CD4-positive, CD25-positive, alpha-beta regulatory T cell (primary cell): ENCODE measurements around the gene ICA1. TPM values are rescaled to one million over a fixed set of nuclear protein-coding genes. Genes with fewer than 3 reads are reported as not detected.

Source experiments
- ATAC-seq, 2 donors: fragments of 150-1000 bp; cut with Tn5 transposase; one replicate each; pipeline ENCODE4 v1.10.0; 2021; ENCODE audit warnings: low read depth in 2 of 2, moderate number of reproducible peaks in 2 of 2, moderate library complexity in 1 of 2
- DNase-seq, 3 donors: peaks; one replicate each; pipeline versions ENCODE4 v3.0.0 to v3.0.0-alpha.2; 2012 to 2022; ENCODE audit warnings: mixed read lengths in 1 of 3
- H3K27ac ChIP-seq: one replicate; pipeline ENCODE4 v1.7.0; 2013; ENCODE audit warnings: mild to moderate bottlenecking, low read length; ENCODE audit not compliant: insufficient read depth, poor library complexity, severe bottlenecking
- H3K27me3 ChIP-seq: one replicate; pipeline ENCODE4 v1.7.0; 2013; ENCODE audit warnings: low read length; ENCODE audit not compliant: control insufficient read depth, insufficient read depth
- H3K36me3 ChIP-seq: one replicate; pipeline ENCODE4 v1.7.0; 2013; ENCODE audit warnings: mild to moderate bottlenecking, low read length, moderate library complexity; ENCODE audit not compliant: control insufficient read depth, insufficient read depth
- H3K4me1 ChIP-seq: 2 replicates; pipeline ENCODE4 v1.7.0; 2013; ENCODE audit warnings: mild to moderate bottlenecking, low read length; ENCODE audit not compliant: insufficient read depth, control insufficient read depth, poor library complexity, severe bottlenecking
- H3K4me3 ChIP-seq: one replicate; pipeline ENCODE4 v1.7.0; 2013; ENCODE audit warnings: low read depth, mild to moderate bottlenecking, low read length, moderate library complexity
- H3K9me3 ChIP-seq, 2 experiments: 1 replicate in 1 of 2; 2 replicates in 1 of 2; pipeline ENCODE4 v1.7.0; 2013; ENCODE audit warnings: low read length in 2 of 2, mild to moderate bottlenecking in 1 of 2, moderate library complexity in 1 of 2; ENCODE audit not compliant: control insufficient read depth in 2 of 2
- H3K27ac Mint-ChIP-seq, 3 donors: one replicate each; pipeline ENCODE4 v1.8.0; 2020 to 2022; ENCODE audit warnings: mild to moderate bottlenecking in 3 of 3, mixed read lengths in 3 of 3, moderate library complexity in 2 of 3
- H3K27me3 Mint-ChIP-seq: one replicate; pipeline ENCODE4 v1.8.0; 2022; ENCODE audit warnings: mild to moderate bottlenecking, mixed read lengths
- H3K36me3 Mint-ChIP-seq: one replicate; pipeline ENCODE4 v1.8.0; 2020; ENCODE audit warnings: mixed read lengths
- H3K4me1 Mint-ChIP-seq, 4 donors: one replicate each; pipeline ENCODE4 v1.8.0; 2020 to 2022; ENCODE audit warnings: mixed read lengths in 4 of 4, mild to moderate bottlenecking in 1 of 4
- H3K4me3 Mint-ChIP-seq, 4 donors: one replicate each; pipeline ENCODE4 v1.8.0; 2020 to 2022; ENCODE audit warnings: mild to moderate bottlenecking in 4 of 4, mixed read lengths in 4 of 4, moderate library complexity in 3 of 4
- H3K9me3 Mint-ChIP-seq, 7 donors: one replicate each; pipeline ENCODE4 v1.8.0; 2020 to 2022; ENCODE audit warnings: mixed read lengths in 7 of 7, mild to moderate bottlenecking in 3 of 7, moderate library complexity in 2 of 7
- polyA plus RNA-seq, 4 donors: library from polyadenylated mRNA; unstranded; fragments of 300-500 nt; fragmentation: Illumina TruSeq; gene quantifications; one replicate each; pipeline ENCODE4 v1.2.3, GENCODE V29; 2021
- total RNA-seq: library from RNA; stranded (reverse); gene quantifications from one replicate; pipeline ENCODE4 v1.2.3, GENCODE V29; 2022

ICA1 gene
- total and polyA plus RNA-seq, 5 donors from 2014 or later = 11.3 to 33.5 (median 21.9) TPM

DNA sequence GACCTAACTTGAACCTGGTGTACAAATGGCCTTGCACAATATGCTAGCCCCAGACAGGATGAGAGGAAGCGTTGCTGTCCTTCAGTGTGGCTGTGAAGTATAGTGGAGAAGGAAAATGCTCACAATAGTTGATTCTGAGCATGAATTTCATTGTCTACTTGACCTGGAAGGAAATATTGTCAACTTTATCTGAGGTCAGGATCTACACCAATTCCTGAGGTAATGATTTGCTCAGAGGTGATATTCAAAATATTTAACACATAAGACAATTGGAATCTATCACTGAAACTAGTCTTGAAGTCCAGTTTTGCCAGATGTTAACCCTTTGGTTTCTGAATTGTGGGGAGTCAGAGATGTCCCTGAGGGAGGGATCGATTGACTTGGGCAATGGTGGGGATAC lies 20.9 kb upstream of the ICA1 start:
- no peaks in the 10 kb centered on the region for H3K4me1 Mint-ChIP-seq
- no peak overlapping the region for H3K4me3 ChIP-seq
- peaks cover 6% of the 10 kb centered on the region for H3K27me3 ChIP-seq
- DNase-seq (no peak), ATAC-seq (no peak)
- no peaks in the 10 kb centered on the region for H3K36me3 Mint-ChIP-seq
- no peak overlapping the region for H3K27ac ChIP-seq
- no peak overlapping the region for H3K27ac Mint-ChIP-seq
- peaks cover 30% of the 10 kb centered on the region for H3K27me3 Mint-ChIP-seq
- no peaks in the 10 kb centered on the region for H3K9me3 Mint-ChIP-seq
- no peak overlapping the region for H3K4me3 Mint-ChIP-seq
- H3K4me1 ChIP-seq = no peaks in the 10 kb centered on the region
- no peaks in the 10 kb centered on the region for H3K36me3 ChIP-seq
- no peaks in the 10 kb centered on the region for H3K9me3 ChIP-seq

DNA sequence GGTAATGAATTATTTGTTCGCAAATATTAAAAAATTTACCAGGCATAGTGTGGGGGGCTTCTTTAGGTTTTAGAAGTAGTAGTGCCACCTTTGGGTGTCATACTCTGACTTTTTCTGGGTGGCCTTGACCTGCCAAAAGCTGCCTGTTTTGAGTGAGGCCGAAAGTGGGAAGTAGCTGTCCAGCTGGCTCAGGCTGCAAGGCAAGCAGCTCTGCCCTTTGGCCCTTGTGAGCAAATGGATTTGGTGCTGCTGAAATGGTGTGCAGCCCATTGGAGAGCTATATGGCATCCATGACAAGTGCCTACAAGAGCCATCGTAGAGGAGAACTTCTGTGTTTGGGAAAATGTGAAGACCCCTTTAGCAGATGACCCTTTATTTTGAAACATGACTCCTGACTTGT lies 20.2 kb upstream of the ICA1 start:
- Mint-ChIP-seq H3K9me3 (no peaks in the 10 kb centered on the region), H3K27ac (no peak overlapping the region), H3K4me1 (no peaks in the 10 kb centered on the region), H3K27me3 (peaks cover 26% of the 10 kb centered on the region), H3K36me3 (no peaks in the 10 kb centered on the region), H3K4me3 (no peak overlapping the region)
- H3K27me3 ChIP-seq = peaks cover 6% of the 10 kb centered on the region
- no peak overlapping the region for H3K27ac ChIP-seq
- no peaks in the 10 kb centered on the region for H3K4me1 ChIP-seq
- H3K9me3 ChIP-seq = no peaks in the 10 kb centered on the region
- H3K4me3 ChIP-seq = no peak overlapping the region
- ATAC-seq (no peak), DNase-seq (no peak)
- H3K36me3 ChIP-seq = no peaks in the 10 kb centered on the region

DNA sequence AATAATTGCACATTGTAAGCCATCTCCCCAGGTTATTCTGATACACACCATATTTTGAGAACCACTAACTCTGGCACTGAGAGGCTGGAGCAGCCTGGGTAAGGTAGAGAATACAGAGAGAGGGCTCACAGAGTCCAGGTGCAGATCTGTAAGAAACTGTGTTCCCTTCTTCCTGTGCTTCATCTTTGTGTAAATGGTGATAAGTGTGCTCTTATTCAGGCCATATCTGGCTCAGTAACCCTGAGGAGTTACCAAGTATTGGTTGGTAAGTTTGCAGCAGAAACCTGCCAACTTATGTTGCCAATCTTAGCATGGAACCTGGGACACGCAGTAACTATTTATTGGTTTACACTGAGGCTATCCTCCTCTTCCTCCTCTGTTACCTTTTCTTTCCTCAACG lies 16.2 kb upstream of the ICA1 start:
- no peak overlapping the region for H3K27ac ChIP-seq
- Mint-ChIP-seq H3K9me3 (peaks cover 0 to 2% (median 0%) of the 10 kb centered on the region in 7 donors), H3K4me1 (no peaks in the 10 kb centered on the region), H3K27ac (no peak overlapping the region), H3K36me3 (no peaks in the 10 kb centered on the region), H3K27me3 (peaks cover 33% of the 10 kb centered on the region), H3K4me3 (no peak overlapping the region)
- no peaks in the 10 kb centered on the region for H3K9me3 ChIP-seq
- ATAC-seq (no peak), DNase-seq (no peak)
- no peaks in the 10 kb centered on the region for H3K4me1 ChIP-seq
- no peaks in the 10 kb centered on the region for H3K36me3 ChIP-seq
- no peak overlapping the region for H3K4me3 ChIP-seq
- H3K27me3 ChIP-seq = peaks cover 8% of the 10 kb centered on the region

DNA sequence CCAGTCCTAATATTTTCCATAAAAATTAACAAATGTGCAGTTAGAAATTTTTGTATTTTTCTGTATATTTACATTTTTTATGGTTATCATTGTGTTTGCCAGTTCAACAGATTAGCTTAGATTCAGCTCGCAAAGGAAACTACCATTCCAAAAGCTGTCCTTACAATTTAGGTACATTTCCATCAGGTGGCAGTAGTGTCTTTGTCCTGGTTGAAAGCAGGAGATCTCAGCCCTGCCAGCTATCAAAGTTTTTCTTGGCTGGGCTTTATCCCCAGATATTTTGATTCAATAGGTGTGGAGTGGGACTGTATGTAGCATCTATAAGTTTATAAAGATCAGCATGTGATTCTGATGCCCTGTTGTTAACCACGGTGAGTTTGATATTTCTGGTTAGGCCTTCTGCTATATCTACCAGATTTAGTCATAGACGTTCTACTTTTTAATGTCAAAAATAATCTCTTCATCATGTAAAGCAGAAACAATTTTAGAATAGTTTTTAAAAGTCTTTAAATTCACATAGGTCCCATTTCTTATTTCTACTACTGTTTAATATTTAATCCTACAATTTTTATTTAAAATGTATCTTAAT lies 15.5 kb upstream of the ICA1 start:
- ATAC-seq (no peak), DNase-seq (peak in 1 of 3 donors; percentile 26)
- H3K27me3 ChIP-seq = peaks cover 8% of the 10 kb centered on the region
- no peaks in the 10 kb centered on the region for H3K4me1 ChIP-seq
- no peaks in the 10 kb centered on the region for H3K36me3 ChIP-seq
- H3K27ac ChIP-seq = no peak overlapping the region
- H3K4me1 Mint-ChIP-seq = no peaks in the 10 kb centered on the region
- no peaks in the 10 kb centered on the region for H3K36me3 Mint-ChIP-seq
- H3K4me3 ChIP-seq = no peak overlapping the region
- H3K27me3 Mint-ChIP-seq = peaks cover 33% of the 10 kb centered on the region
- H3K4me3 Mint-ChIP-seq = no peak overlapping the region
- H3K9me3 ChIP-seq = no peaks in the 10 kb centered on the region
- H3K27ac Mint-ChIP-seq = no peak overlapping the region
- H3K9me3 Mint-ChIP-seq = peaks cover 0 to 2% (median 0%) of the 10 kb centered on the region in 7 donors

DNA sequence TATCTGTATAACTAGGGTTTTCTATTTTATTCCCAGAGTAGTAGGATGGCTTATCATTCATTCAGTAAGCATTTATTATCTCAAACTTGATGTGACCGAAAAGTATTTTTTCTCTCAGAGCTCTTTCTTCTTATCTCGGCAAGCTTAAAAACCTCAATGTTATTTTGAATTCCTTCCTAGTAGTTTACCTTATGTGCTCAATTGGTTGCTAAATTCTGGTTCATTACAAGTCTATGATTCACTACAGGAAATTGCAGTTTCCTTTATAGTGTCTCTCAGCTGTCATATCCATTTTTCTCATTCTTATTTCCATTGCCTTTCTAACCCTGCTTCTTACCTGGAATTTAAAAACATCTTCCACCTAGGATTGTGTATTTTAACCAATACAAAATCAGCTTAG lies 12.6 kb upstream of the ICA1 start:
- Mint-ChIP-seq H3K27ac (no peak overlapping the region), H3K4me1 (no peaks in the 10 kb centered on the region), H3K36me3 (no peaks in the 10 kb centered on the region), H3K27me3 (peaks cover 51% of the 10 kb centered on the region), H3K4me3 (no peak overlapping the region), H3K9me3 (peaks cover 0 to 4% (median 0%) of the 10 kb centered on the region in 7 donors)
- Histone ChIP-seq H3K27me3 (peaks cover 8% of the 10 kb centered on the region), H3K4me1 (no peaks in the 10 kb centered on the region), H3K27ac (no peak overlapping the region), H3K36me3 (no peaks in the 10 kb centered on the region), H3K4me3 (no peak overlapping the region), H3K9me3 (no peaks in the 10 kb centered on the region)
- DNase-seq (no peak), ATAC-seq (no peak)

DNA sequence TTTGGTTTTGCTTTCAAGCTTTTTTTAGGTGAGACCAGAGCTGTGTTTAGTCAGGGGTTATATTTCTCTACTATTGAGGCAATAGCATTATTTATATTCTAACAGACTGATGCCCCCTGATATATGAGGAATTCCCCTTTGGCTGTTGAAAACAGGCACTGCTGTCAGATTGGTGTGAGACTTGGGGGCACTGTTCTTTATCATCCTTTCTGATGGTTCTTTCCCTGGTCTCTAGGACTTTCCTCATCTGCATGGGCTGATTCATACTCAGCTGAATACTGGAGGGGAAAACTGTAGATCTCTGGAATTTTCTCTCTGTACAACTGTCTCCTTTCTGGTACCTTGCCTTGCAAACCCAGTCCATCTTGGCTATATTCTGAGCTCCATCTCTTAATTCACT lies 10.0 kb upstream of the ICA1 start:
- ATAC-seq = no peak

DNA sequence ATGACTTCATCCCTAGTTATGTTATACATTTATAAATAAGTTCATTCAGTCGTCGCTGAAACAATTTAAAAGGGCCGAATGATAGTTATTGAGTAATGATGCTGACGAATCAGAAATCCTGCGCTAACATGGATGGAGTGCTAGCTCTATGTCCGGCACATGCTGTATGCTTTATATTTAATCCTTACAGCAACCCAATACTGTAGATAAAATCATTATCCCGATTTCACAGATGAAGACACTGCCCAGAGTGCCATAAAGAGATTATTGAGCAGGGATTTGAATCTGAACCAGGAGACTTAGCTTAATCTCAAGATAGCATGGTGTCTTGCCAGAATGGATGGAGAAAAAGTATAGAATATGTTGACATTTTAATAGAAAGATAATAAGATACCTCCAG lies 1.1 kb upstream of the ICA1 start:
- ATAC-seq (no peak), DNase-seq (no peak)
- Mint-ChIP-seq H3K4me3 (peak overlapping the region in 2 of 4 donors; percentile 22 to 33), H3K36me3 (no peaks in the 10 kb centered on the region), H3K4me1 (peaks cover 0 to 15% (median 6%) of the 10 kb centered on the region in 4 donors), H3K27ac (no peak overlapping the region), H3K27me3 (peaks cover 83% of the 10 kb centered on the region), H3K9me3 (peaks cover 0 to 2% (median 0%) of the 10 kb centered on the region in 7 donors)
- peaks cover 17% of the 10 kb centered on the region for H3K4me1 ChIP-seq
- H3K27me3 ChIP-seq = peaks cover 45% of the 10 kb centered on the region
- no peaks in the 10 kb centered on the region for H3K36me3 ChIP-seq
- no peak overlapping the region for H3K27ac ChIP-seq
- no peaks in the 10 kb centered on the region for H3K9me3 ChIP-seq
- H3K4me3 ChIP-seq = no peak overlapping the region

More for the DNA sequence above, 10.0 kb upstream of the ICA1 start:
- peaks cover 8% of the 10 kb centered on the region for H3K27me3 ChIP-seq
- H3K4me1 ChIP-seq = no peaks in the 10 kb centered on the region
- H3K4me1 Mint-ChIP-seq = no peaks in the 10 kb centered on the region
- DNase-seq = no peak
- no peaks in the 10 kb centered on the region for H3K36me3 Mint-ChIP-seq
- peaks cover 54% of the 10 kb centered on the region for H3K27me3 Mint-ChIP-seq
- H3K27ac Mint-ChIP-seq = no peak overlapping the region
- no peak overlapping the region for H3K4me3 ChIP-seq
- no peaks in the 10 kb centered on the region for H3K9me3 ChIP-seq
- no peaks in the 10 kb centered on the region for H3K36me3 ChIP-seq
- no peak overlapping the region for H3K4me3 Mint-ChIP-seq
- peaks cover 0 to 4% (median 0%) of the 10 kb centered on the region in 7 donors for H3K9me3 Mint-ChIP-seq
- no peak overlapping the region for H3K27ac ChIP-seq
